ENCODE results near the gene RNF112.

RNF112 gene

GRCh38 chr17:19392303-19392702 is 18.7 kb upstream of the RNF112 start:
- TF ChIP-seq CTCF (IDR thresholded peaks at IDR 0.05): no peak
- H3K4me3 ChIP-seq (ENCODE audit: low read depth in 1 of 2, low read length in 1 of 2): no peak overlapping the region
- H3K4me1 ChIP-seq (ENCODE audit: control insufficient read depth in 1 of 2, insufficient read depth in 1 of 2, low read depth in 1 of 2, low read length in 1 of 2): peaks cover 0 to 3% of the 10 kb centered on the region in 2 experiments
- H3K27me3 ChIP-seq: no peaks in the 10 kb centered on the region
- H3K27ac ChIP-seq: no peak overlapping the region
- no peaks in the 10 kb centered on the region for H3K9me3 ChIP-seq
- H3K36me3 ChIP-seq: no peaks in the 10 kb centered on the region

GRCh38 chr17:19397556-19398041 is 13.4 kb upstream of the RNF112 start:
- Histone ChIP-seq H3K27ac (no peak overlapping the region), H3K4me1 (ENCODE audit: control insufficient read depth in 1 of 2, insufficient read depth in 1 of 2, low read depth in 1 of 2, low read length in 1 of 2) (peaks cover 6 to 8% of the 10 kb centered on the region in 2 experiments)
- TF ChIP-seq CTCF (IDR thresholded peaks at IDR 0.05): no peak

GRCh38 chr17:19398301-19399181 is 12.5 kb upstream of the RNF112 start:
- Histone ChIP-seq H3K27me3 (no peaks in the 10 kb centered on the region), H3K4me3 (ENCODE audit: low read depth in 1 of 2, low read length in 1 of 2) (no peak overlapping the region), H3K4me1 (ENCODE audit: control insufficient read depth in 1 of 2, insufficient read depth in 1 of 2, low read depth in 1 of 2, low read length in 1 of 2) (peaks cover 6 to 8% of the 10 kb centered on the region in 2 experiments), H3K9me3 (no peaks in the 10 kb centered on the region), H3K27ac (no peak overlapping the region), H3K36me3 (no peaks in the 10 kb centered on the region)
- no peak for TF ChIP-seq CTCF (IDR thresholded peaks at IDR 0.05)

More at GRCh38 chr17:19397556-19398041, 13.4 kb upstream of the RNF112 start:
- no peaks in the 10 kb centered on the region for H3K27me3 ChIP-seq
- H3K9me3 ChIP-seq: no peaks in the 10 kb centered on the region
- H3K4me3 ChIP-seq (ENCODE audit: low read depth in 1 of 2, low read length in 1 of 2): no peak overlapping the region
- H3K36me3 ChIP-seq: no peaks in the 10 kb centered on the region

GRCh38 chr17:19399750-19400450 is 11.1 kb upstream of the RNF112 start:
- H3K9me3 ChIP-seq: no peaks in the 10 kb centered on the region
- no peak overlapping the region for H3K27ac ChIP-seq
- H3K27me3 ChIP-seq: no peaks in the 10 kb centered on the region
- H3K4me1 ChIP-seq (ENCODE audit: control insufficient read depth in 1 of 2, insufficient read depth in 1 of 2, low read depth in 1 of 2, low read length in 1 of 2): peaks cover 6 to 8% of the 10 kb centered on the region in 2 experiments
- no peaks in the 10 kb centered on the region for H3K36me3 ChIP-seq
- no peak overlapping the region for H3K4me3 ChIP-seq (ENCODE audit: low read depth in 1 of 2, low read length in 1 of 2)
- TF ChIP-seq CTCF (IDR thresholded peaks at IDR 0.05): no peak

GRCh38 chr17:19401321-19402010 is 9.6 kb upstream of the RNF112 start:
- Histone ChIP-seq H3K9me3 (no peaks in the 10 kb centered on the region), H3K4me3 (ENCODE audit: low read depth in 1 of 2, low read length in 1 of 2) (no peak overlapping the region), H3K4me1 (ENCODE audit: control insufficient read depth in 1 of 2, insufficient read depth in 1 of 2, low read depth in 1 of 2, low read length in 1 of 2) (peaks cover 6 to 8% of the 10 kb centered on the region in 2 experiments), H3K27ac (no peak overlapping the region), H3K36me3 (no peaks in the 10 kb centered on the region), H3K27me3 (no peaks in the 10 kb centered on the region)
- no peak for TF ChIP-seq CTCF (IDR thresholded peaks at IDR 0.05)
